DOHH2 (cell line): Measurements from ENCODE around the gene DBNDD1.

Experiments
- H3F3A ChIP-seq: fragments of 200-600 bp; sonication (generic), shearing (Covaris generic); 2 replicates; pipeline ENCODE4 v1.6.0; 2016; ENCODE audit warnings: antibody characterized with exemption, mild to moderate bottlenecking; ENCODE audit not compliant: control insufficient read depth, insufficient read depth
- H3K27ac ChIP-seq: fragments of 200-600 bp; sonication (generic); 2 replicates; pipeline ENCODE4 v1.5.1; 2014; ENCODE audit warnings: low read depth, mild to moderate bottlenecking, low read length, moderate library complexity
- H3K27me3 ChIP-seq: fragments of 200-600 bp; sonication (generic); 2 replicates; pipeline ENCODE4 v1.6.1; 2014; ENCODE audit warnings: mild to moderate bottlenecking, low read length, mixed read lengths; ENCODE audit not compliant: control insufficient read depth
- H3K36me3 ChIP-seq: fragments of 200-600 bp; sonication (generic); 2 replicates; pipeline ENCODE4 v1.6.1; 2014; ENCODE audit warnings: mild to moderate bottlenecking, low read length, moderate library complexity, mixed read lengths; ENCODE audit not compliant: control insufficient read depth
- H3K4me1 ChIP-seq: fragments of 200-600 bp; sonication (generic); 2 replicates; pipeline ENCODE4 v1.6.1; 2014; ENCODE audit warnings: mild to moderate bottlenecking, low read length, mixed read lengths; ENCODE audit not compliant: control insufficient read depth
- H3K4me2 ChIP-seq: fragments of 200-600 bp; sonication (generic); 2 replicates; pipeline ENCODE4 v1.6.0; 2014; ENCODE audit warnings: mild to moderate bottlenecking, low read length, moderate library complexity
- H3K4me3 ChIP-seq: fragments of 200-600 bp; sonication (generic); 2 replicates; pipeline ENCODE4 v1.5.1; 2014; ENCODE audit warnings: mild to moderate bottlenecking, low read length, mixed read lengths
- H3K79me2 ChIP-seq: fragments of 200-600 bp; sonication (generic); 2 replicates; pipeline ENCODE4 v1.6.1; 2014; ENCODE audit warnings: mild to moderate bottlenecking, low read length, mixed read lengths; ENCODE audit not compliant: control insufficient read depth
- H3K9me2 ChIP-seq: fragments of 200-600 bp; sonication (generic); replicated peaks from 2 replicates; pipeline ENCODE4 v1.6.1; 2014; ENCODE audit warnings: mild to moderate bottlenecking, low read length, mixed read lengths; ENCODE audit not compliant: control insufficient read depth
- H3K9me3 ChIP-seq: fragments of 200-600 bp; sonication (generic); 2 replicates; pipeline ENCODE4 v1.6.1; 2014; ENCODE audit warnings: antibody characterized with exemption, low read length, mixed read lengths; ENCODE audit not compliant: control insufficient read depth, insufficient read depth
- H4K20me1 ChIP-seq: fragments of 200-600 bp; sonication (generic); 2 replicates; pipeline ENCODE4 v1.6.0; 2014; ENCODE audit warnings: low read depth, mild to moderate bottlenecking, antibody characterized with exemption, low read length, moderate library complexity; ENCODE audit not compliant: control insufficient read depth, insufficient read depth
- CTCF ChIP-seq: fragments of 200-600 bp; sonication (generic); IDR thresholded peaks from one replicate; pipeline ENCODE4 v1.5.1; 2014; ENCODE audit warnings: antibody characterized with exemption, mild to moderate bottlenecking, low read depth, low read length; ENCODE audit not compliant: poor library complexity, severe bottlenecking
- EZH2phosphoT487 ChIP-seq: fragments of 200-600 bp; sonication (generic); IDR thresholded peaks from 2 replicates; pipeline ENCODE4 v1.6.1; 2017; ENCODE audit warnings: borderline replicate concordance, mild to moderate bottlenecking, antibody characterized with exemption, low read length, moderate library complexity, mixed read lengths

DBNDD1 gene

DNA sequence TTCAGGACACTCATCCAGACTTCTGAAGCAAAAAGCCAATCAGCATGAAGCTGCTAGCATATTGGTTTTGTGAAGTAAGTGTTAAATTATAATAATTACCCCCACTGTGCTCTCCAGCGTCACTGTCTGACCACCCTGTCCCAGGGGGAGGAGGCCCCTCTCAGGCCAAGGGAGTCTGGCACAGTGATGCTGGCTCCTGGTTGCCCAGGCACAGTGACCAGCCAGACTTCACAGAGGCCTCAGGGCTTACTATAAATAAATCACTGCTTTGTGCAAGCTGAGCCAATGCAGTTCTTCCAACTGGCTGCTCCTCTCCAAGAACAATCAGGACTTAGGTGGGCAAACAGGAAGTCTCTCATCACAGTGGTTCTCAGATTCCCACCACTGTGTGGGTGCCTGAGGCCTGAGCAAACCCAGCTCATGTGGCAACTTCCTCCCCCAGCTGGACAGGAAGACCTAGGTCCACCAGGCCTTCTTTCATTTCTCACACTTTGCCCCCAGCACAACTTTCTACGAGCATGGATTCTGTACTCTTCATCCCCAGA lies 1.7 kb upstream of the DBNDD1 start:
- Histone ChIP-seq H3K9me2 (no peaks in the 10 kb centered on the region), H3K4me3 (no peak overlapping the region), H3K79me2 (no peaks in the 10 kb centered on the region), H3K4me1 (peaks cover 21% of the 10 kb centered on the region), H3K27ac (no peak overlapping the region), H3K36me3 (no peaks in the 10 kb centered on the region), H3K9me3 (no peaks in the 10 kb centered on the region), H3K4me2 (no peak overlapping the region), H3F3A (peaks cover 11% of the 10 kb centered on the region), H4K20me1 (peaks cover 7% of the 10 kb centered on the region; the same call in 1 of the 2 replicates), H3K27me3 (peaks cover 78% of the 10 kb centered on the region)
- TF ChIP-seq EZH2phosphoT487 = no peak
- TF ChIP-seq CTCF = no peak

- Histone ChIP-seq H3K36me3 (no peaks in the 10 kb centered on the region), H4K20me1 (peaks cover 7% of the 10 kb centered on the region; the same call in 1 of the 2 replicates), H3K27ac (no peak overlapping the region), H3K4me2 (no peak overlapping the region), H3K79me2 (no peaks in the 10 kb centered on the region), H3K9me2 (no peaks in the 10 kb centered on the region), H3K4me3 (no peak overlapping the region), H3K27me3 (peaks cover 84% of the 10 kb centered on the region), H3F3A (peaks cover 11% of the 10 kb centered on the region), H3K4me1 (peaks cover 20% of the 10 kb centered on the region), H3K9me3 (no peaks in the 10 kb centered on the region)
- no peak for TF ChIP-seq EZH2phosphoT487
- TF ChIP-seq CTCF = no peak
Measured at GRCh38 chr16:90020260-90020837, 1.1 kb upstream of the DBNDD1 start.

- Histone ChIP-seq H3K4me1 (peaks cover 20% of the 10 kb centered on the region), H3K4me2 (peak overlapping the region; percentile 58), H3F3A (peaks cover 11% of the 10 kb centered on the region), H3K36me3 (no peaks in the 10 kb centered on the region), H4K20me1 (peaks cover 7% of the 10 kb centered on the region; the same call in 1 of the 2 replicates), H3K9me3 (no peaks in the 10 kb centered on the region), H3K79me2 (no peaks in the 10 kb centered on the region), H3K27ac (no peak overlapping the region), H3K4me3 (0 out of 2 replicates have a peak overlapping the region, but pooled peaks have one; percentile 36), H3K9me2 (no peaks in the 10 kb centered on the region), H3K27me3 (peaks cover 90% of the 10 kb centered on the region)
- TF ChIP-seq EZH2phosphoT487 (no peak), CTCF (peak; percentile 36)
Measured at GRCh38 chr16:90019543-90020259, 445 bp upstream of the DBNDD1 start.
